ENCODE data around the gene TRAPPC3L.

The TRAPPC3L gene

GRCh38 chr6:116515141-116515540 lies 30.3 kb downstream of the TRAPPC3L start:
- H4K8ac ChIP-seq (ENCODE audit: low read length), result no peak overlapping the region
- H3K79me1 ChIP-seq (replicated peaks; ENCODE audit: low read length, poor library complexity, severe bottlenecking), result peaks cover 16% of the 10 kb centered on the region
- peaks cover 5 to 9% of the 10 kb centered on the region in 2 experiments for H3K36me3 ChIP-seq (ENCODE audit: control insufficient read depth in 1 of 2, insufficient read depth in 2 of 2, low read depth in 1 of 2, low read length in 2 of 2)
- H3K27ac ChIP-seq (ENCODE audit: low read length, poor library complexity, severe bottlenecking), result no peak overlapping the region
- no peak overlapping the region for H3K4me2 ChIP-seq (ENCODE audit: low read length, poor library complexity, severe bottlenecking)
- H3K27me3 ChIP-seq (ENCODE audit: control insufficient read depth in 1 of 2, insufficient read depth in 1 of 2, low read length in 2 of 2), result no peaks in the 10 kb centered on the region
- H2AFZ ChIP-seq (ENCODE audit: low read depth, low read length), result no peak overlapping the region
- DNase-seq, result no peak
- no peak overlapping the region for H2BK5ac ChIP-seq (ENCODE audit: low read depth, low read length, poor library complexity, severe bottlenecking)
- H2BK12ac ChIP-seq (ENCODE audit: low read length in 2 of 2), result no peak overlapping the region
- H3K18ac ChIP-seq (ENCODE audit: low read depth in 1 of 2, low read length in 2 of 2), result no peak overlapping the region
- H3K23ac ChIP-seq (ENCODE audit: low read length in 2 of 2), result no peak overlapping the region
- no peak overlapping the region for H3K9ac ChIP-seq (ENCODE audit: low read length)
- H3K4me3 ChIP-seq (ENCODE audit: insufficient read depth in 1 of 2, low read depth in 1 of 2, low read length in 2 of 2), result no peak overlapping the region
- peaks cover 2% of the 10 kb centered on the region for H3K4me1 ChIP-seq (ENCODE audit: control insufficient read depth, insufficient read depth, low read depth, low read length)
- no peak overlapping the region for H4K91ac ChIP-seq (ENCODE audit: low read length)
- no peaks in the 10 kb centered on the region for H3K9me3 ChIP-seq (ENCODE audit: control insufficient read depth, low read length)
- no peak overlapping the region for H3K14ac ChIP-seq (ENCODE audit: low read length in 2 of 2)
- H2BK15ac ChIP-seq (ENCODE audit: low read depth, poor library complexity, severe bottlenecking), result no peak overlapping the region
- no peak overlapping the region for H2AK5ac ChIP-seq (ENCODE audit: low read length, severe bottlenecking)
- no peak overlapping the region for H2BK120ac ChIP-seq (ENCODE audit: low read depth, low read length)
- no peak overlapping the region for H3K4ac ChIP-seq (ENCODE audit: low read depth in 1 of 2, low read length in 2 of 2)

DNA sequence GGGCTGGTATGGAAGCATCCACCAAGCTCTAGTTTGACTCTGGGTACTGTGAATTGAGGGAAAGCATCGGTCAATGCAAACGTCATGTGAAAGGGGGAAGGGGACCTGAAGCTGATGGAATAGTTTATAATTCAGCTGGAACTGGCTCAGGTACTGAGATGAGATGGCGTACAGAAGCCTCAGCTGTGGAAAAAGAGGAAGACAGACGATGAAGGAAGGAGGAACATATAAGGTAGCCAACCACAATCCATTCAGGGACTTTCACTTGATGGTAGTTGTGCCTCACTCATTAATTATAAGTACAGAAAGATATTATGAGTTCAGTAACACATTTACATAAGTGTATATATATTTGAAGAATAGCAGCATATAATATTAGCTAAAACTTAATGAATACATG lies 31.4 kb downstream of the TRAPPC3L start:
- Histone ChIP-seq H3K4me1 (ENCODE audit: control insufficient read depth, insufficient read depth, low read depth, low read length) (peaks cover 2% of the 10 kb centered on the region), H3K36me3 (ENCODE audit: control insufficient read depth in 1 of 2, insufficient read depth in 2 of 2, low read depth in 1 of 2, low read length in 2 of 2) (peaks cover 5 to 9% of the 10 kb centered on the region in 2 experiments), H2BK120ac (ENCODE audit: low read depth, low read length) (no peak overlapping the region), H3K27ac (ENCODE audit: low read length, poor library complexity, severe bottlenecking) (no peak overlapping the region), H3K18ac (ENCODE audit: low read depth in 1 of 2, low read length in 2 of 2) (no peak overlapping the region), H2BK15ac (ENCODE audit: low read depth, poor library complexity, severe bottlenecking) (no peak overlapping the region), H2AK5ac (ENCODE audit: low read length, severe bottlenecking) (no peak overlapping the region), H2AFZ (ENCODE audit: low read depth, low read length) (no peak overlapping the region), H3K4me2 (ENCODE audit: low read length, poor library complexity, severe bottlenecking) (no peak overlapping the region), H4K91ac (ENCODE audit: low read length) (no peak overlapping the region), H3K23ac (ENCODE audit: low read length in 2 of 2) (no peak overlapping the region), H3K79me1 (replicated peaks; ENCODE audit: low read length, poor library complexity, severe bottlenecking) (peaks cover 14% of the 10 kb centered on the region), H4K8ac (ENCODE audit: low read length) (no peak overlapping the region), H3K4ac (ENCODE audit: low read depth in 1 of 2, low read length in 2 of 2) (no peak overlapping the region), H2BK5ac (ENCODE audit: low read depth, low read length, poor library complexity, severe bottlenecking) (no peak overlapping the region), H2BK12ac (ENCODE audit: low read length in 2 of 2) (no peak overlapping the region), H3K27me3 (ENCODE audit: control insufficient read depth in 1 of 2, insufficient read depth in 1 of 2, low read length in 2 of 2) (no peaks in the 10 kb centered on the region), H3K9ac (ENCODE audit: low read length) (no peak overlapping the region), H3K14ac (ENCODE audit: low read length in 2 of 2) (no peak overlapping the region), H3K4me3 (ENCODE audit: insufficient read depth in 1 of 2, low read depth in 1 of 2, low read length in 2 of 2) (peak overlapping the region in 1 of 2 experiments; percentile 79), H3K9me3 (ENCODE audit: control insufficient read depth, low read length) (no peaks in the 10 kb centered on the region)
- 98% methylated on average over 4 of the region's 4 CpGs for WGBS
- no peak for DNase-seq

- H3K4me1 ChIP-seq (ENCODE audit: control insufficient read depth, insufficient read depth, low read depth, low read length), result peaks cover 2% of the 10 kb centered on the region
- no peak overlapping the region for H3K4ac ChIP-seq (ENCODE audit: low read depth in 1 of 2, low read length in 2 of 2)
- WGBS, result 93% methylated on average over 2 of the region's 2 CpGs
- peak overlapping the region; percentile 44 for H3K4me2 ChIP-seq (ENCODE audit: low read length, poor library complexity, severe bottlenecking)
- H3K9me3 ChIP-seq (ENCODE audit: control insufficient read depth, low read length), result no peaks in the 10 kb centered on the region
- H2BK120ac ChIP-seq (ENCODE audit: low read depth, low read length), result no peak overlapping the region
- no peak overlapping the region for H3K18ac ChIP-seq (ENCODE audit: low read depth in 1 of 2, low read length in 2 of 2)
- DNase-seq, result no peak
- H3K27ac ChIP-seq (ENCODE audit: low read length, poor library complexity, severe bottlenecking), result no peak overlapping the region
- peak overlapping the region in 1 of 2 experiments; percentile 79 for H3K4me3 ChIP-seq (ENCODE audit: insufficient read depth in 1 of 2, low read depth in 1 of 2, low read length in 2 of 2)
- H3K9ac ChIP-seq (ENCODE audit: low read length), result peak overlapping the region; percentile 92
- H3K23ac ChIP-seq (ENCODE audit: low read length in 2 of 2), result peak overlapping the region in 1 of 2 experiments; percentile 64
- no peak overlapping the region for H2BK15ac ChIP-seq (ENCODE audit: low read depth, poor library complexity, severe bottlenecking)
- peaks cover 5 to 9% of the 10 kb centered on the region in 2 experiments for H3K36me3 ChIP-seq (ENCODE audit: control insufficient read depth in 1 of 2, insufficient read depth in 2 of 2, low read depth in 1 of 2, low read length in 2 of 2)
- H4K91ac ChIP-seq (ENCODE audit: low read length), result no peak overlapping the region
- no peaks in the 10 kb centered on the region for H3K27me3 ChIP-seq (ENCODE audit: control insufficient read depth in 1 of 2, insufficient read depth in 1 of 2, low read length in 2 of 2)
- no peak overlapping the region for H2AFZ ChIP-seq (ENCODE audit: low read depth, low read length)
- no peak overlapping the region for H4K8ac ChIP-seq (ENCODE audit: low read length)
- no peak overlapping the region for H2BK5ac ChIP-seq (ENCODE audit: low read depth, low read length, poor library complexity, severe bottlenecking)
- no peak overlapping the region for H2AK5ac ChIP-seq (ENCODE audit: low read length, severe bottlenecking)
- no peak overlapping the region for H2BK12ac ChIP-seq (ENCODE audit: low read length in 2 of 2)
- H3K14ac ChIP-seq (ENCODE audit: low read length in 2 of 2), result no peak overlapping the region
- H3K79me1 ChIP-seq (replicated peaks; ENCODE audit: low read length, poor library complexity, severe bottlenecking), result peaks cover 14% of the 10 kb centered on the region
Measured at GRCh38 chr6:116513224-116513875, 32.1 kb downstream of the TRAPPC3L start.

- no peak overlapping the region for H3K14ac ChIP-seq (ENCODE audit: low read length in 2 of 2)
- no peak overlapping the region for H3K27ac ChIP-seq (ENCODE audit: low read length, poor library complexity, severe bottlenecking)
- no peak for DNase-seq
- H2BK120ac ChIP-seq (ENCODE audit: low read depth, low read length), result no peak overlapping the region
- no peak overlapping the region for H3K23ac ChIP-seq (ENCODE audit: low read length in 2 of 2)
- H2BK12ac ChIP-seq (ENCODE audit: low read length in 2 of 2), result no peak overlapping the region
- no peak overlapping the region for H2BK5ac ChIP-seq (ENCODE audit: low read depth, low read length, poor library complexity, severe bottlenecking)
- peaks cover 5 to 9% of the 10 kb centered on the region in 2 experiments for H3K36me3 ChIP-seq (ENCODE audit: control insufficient read depth in 1 of 2, insufficient read depth in 2 of 2, low read depth in 1 of 2, low read length in 2 of 2)
- H3K4ac ChIP-seq (ENCODE audit: low read depth in 1 of 2, low read length in 2 of 2), result no peak overlapping the region
- H3K18ac ChIP-seq (ENCODE audit: low read depth in 1 of 2, low read length in 2 of 2), result no peak overlapping the region
- no peak overlapping the region for H4K8ac ChIP-seq (ENCODE audit: low read length)
- no peaks in the 10 kb centered on the region for H3K9me3 ChIP-seq (ENCODE audit: control insufficient read depth, low read length)
- H2AFZ ChIP-seq (ENCODE audit: low read depth, low read length), result no peak overlapping the region
- peak overlapping the region; percentile 92 for H3K9ac ChIP-seq (ENCODE audit: low read length)
- H3K79me1 ChIP-seq (replicated peaks; ENCODE audit: low read length, poor library complexity, severe bottlenecking), result peaks cover 12% of the 10 kb centered on the region
- H2AK5ac ChIP-seq (ENCODE audit: low read length, severe bottlenecking), result no peak overlapping the region
- peak overlapping the region in 1 of 2 experiments; percentile 79 for H3K4me3 ChIP-seq (ENCODE audit: insufficient read depth in 1 of 2, low read depth in 1 of 2, low read length in 2 of 2)
- H4K91ac ChIP-seq (ENCODE audit: low read length), result no peak overlapping the region
- no peak overlapping the region for H2BK15ac ChIP-seq (ENCODE audit: low read depth, poor library complexity, severe bottlenecking)
- no peaks in the 10 kb centered on the region for H3K27me3 ChIP-seq (ENCODE audit: control insufficient read depth in 1 of 2, insufficient read depth in 1 of 2, low read length in 2 of 2)
- peak overlapping the region; percentile 44 for H3K4me2 ChIP-seq (ENCODE audit: low read length, poor library complexity, severe bottlenecking)
- H3K4me1 ChIP-seq (ENCODE audit: control insufficient read depth, insufficient read depth, low read depth, low read length), result peaks cover 2% of the 10 kb centered on the region
Measured at GRCh38 chr6:116512734-116513133, 32.8 kb downstream of the TRAPPC3L start.
